ENCODE results near the gene SERPINB5.

- TF ChIP-seq EP300 (IDR thresholded peaks at IDR 0.05) = no peak
- TF ChIP-seq CTCF (IDR thresholded peaks at IDR 0.05) = no peak
- TF ChIP-seq POLR2A (IDR thresholded peaks at IDR 0.05) = no peak
These were observed 39.0 kb downstream of the SERPINB5 start for GRCh38 chr18:63515801-63516200.

All from ovary (tissue), 3 donors.